Choroid plexus epithelial cell (primary cell): ENCODE measurements around the gene KTN1.
A peak's percentile ranks its signal among the peaks of the same experiment; 100 is the strongest.

Experiments used
- DNase-seq: peaks from one replicate; pipeline ENCODE4 v3.0.0-alpha.2; 2010; ENCODE audit warnings: low read depth
- H3K4me3 ChIP-seq: 2 replicates; pipeline ENCODE4 v1.5.1; 2011; ENCODE audit warnings: low read depth, mild to moderate bottlenecking, control low read depth, low read length, moderate library complexity
- TF ChIP-seq, protein P1 (sequence below): conservative IDR thresholded peaks from 2 replicates; pipeline ENCODE4 v1.5.1; 2011; ENCODE audit warnings: low read depth, mild to moderate bottlenecking, control low read depth, inconsistent platforms, low read length, moderate library complexity

Gene KTN1

GRCh38 chr14:55731311-55731872 lies 151.4 kb downstream of the KTN1 start:
- TF ChIP-seq, protein P1, sequence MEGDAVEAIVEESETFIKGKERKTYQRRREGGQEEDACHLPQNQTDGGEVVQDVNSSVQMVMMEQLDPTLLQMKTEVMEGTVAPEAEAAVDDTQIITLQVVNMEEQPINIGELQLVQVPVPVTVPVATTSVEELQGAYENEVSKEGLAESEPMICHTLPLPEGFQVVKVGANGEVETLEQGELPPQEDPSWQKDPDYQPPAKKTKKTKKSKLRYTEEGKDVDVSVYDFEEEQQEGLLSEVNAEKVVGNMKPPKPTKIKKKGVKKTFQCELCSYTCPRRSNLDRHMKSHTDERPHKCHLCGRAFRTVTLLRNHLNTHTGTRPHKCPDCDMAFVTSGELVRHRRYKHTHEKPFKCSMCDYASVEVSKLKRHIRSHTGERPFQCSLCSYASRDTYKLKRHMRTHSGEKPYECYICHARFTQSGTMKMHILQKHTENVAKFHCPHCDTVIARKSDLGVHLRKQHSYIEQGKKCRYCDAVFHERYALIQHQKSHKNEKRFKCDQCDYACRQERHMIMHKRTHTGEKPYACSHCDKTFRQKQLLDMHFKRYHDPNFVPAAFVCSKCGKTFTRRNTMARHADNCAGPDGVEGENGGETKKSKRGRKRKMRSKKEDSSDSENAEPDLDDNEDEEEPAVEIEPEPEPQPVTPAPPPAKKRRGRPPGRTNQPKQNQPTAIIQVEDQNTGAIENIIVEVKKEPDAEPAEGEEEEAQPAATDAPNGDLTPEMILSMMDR, result no peak
- no peak overlapping the region for H3K4me3 ChIP-seq
- DNase-seq, result no peak

DNA sequence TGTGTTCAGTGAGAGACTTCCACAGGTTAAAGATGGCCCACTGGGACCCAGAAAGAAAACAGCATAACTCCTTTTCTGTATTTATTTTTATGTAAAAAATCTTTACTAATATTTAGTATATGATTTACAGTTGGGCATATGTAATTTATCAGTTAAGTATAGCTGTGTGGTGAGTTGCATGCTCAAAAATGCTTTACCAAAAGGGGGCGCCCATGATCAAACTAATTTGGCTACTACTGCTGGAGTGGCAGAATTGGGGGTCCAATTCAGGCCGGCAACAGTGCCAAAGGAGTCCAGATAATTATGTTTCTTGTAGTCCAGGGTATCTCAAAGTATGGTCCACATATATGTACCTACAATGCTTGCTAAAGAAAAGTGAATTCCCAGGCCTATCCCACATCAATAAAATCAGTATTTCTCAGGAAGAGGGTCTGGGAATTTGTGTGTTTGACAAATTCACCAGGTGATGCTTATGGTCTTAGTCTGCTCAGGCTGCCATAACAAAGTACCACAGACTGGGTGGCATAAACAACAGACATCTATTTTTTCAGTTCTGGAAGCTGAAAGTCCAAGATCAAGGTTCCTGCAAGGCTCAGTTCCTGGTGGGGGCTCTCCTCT lies 152.0 kb downstream of the KTN1 start:
- peak; percentile 62 for DNase-seq
- H3K4me3 ChIP-seq, result no peak overlapping the region
- TF ChIP-seq, protein P1, result peak; percentile 82

DNA sequence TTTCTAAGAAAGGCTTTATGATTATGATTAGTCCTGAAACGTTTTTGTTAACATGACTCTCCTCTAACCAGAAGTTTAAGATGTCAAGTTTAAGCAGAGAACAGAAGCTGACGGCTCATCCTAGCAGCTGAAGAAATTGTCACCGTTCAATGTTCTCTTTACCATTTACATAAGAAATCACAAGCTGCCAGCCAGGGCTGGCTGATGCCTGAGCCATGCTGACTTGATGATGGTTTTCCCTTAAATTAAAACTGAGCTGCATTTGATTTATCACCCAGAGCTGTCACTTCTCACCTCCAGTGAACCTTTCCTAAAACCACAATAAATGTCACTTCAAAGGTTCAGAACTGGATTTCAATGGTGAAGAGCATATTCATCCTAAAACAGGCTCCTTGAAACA lies 153.6 kb downstream of the KTN1 start:
- DNase-seq, result no peak
- TF ChIP-seq, protein P1, result no peak
- H3K4me3 ChIP-seq, result no peak overlapping the region
